ENCODE data around the gene SMIM14. TPM values are rescaled to one million over a fixed set of nuclear protein-coding genes. Genes with fewer than 3 reads are reported as not detected.
"Not testable (repeated sequence)": the region's sequence is repeated elsewhere in the genome, so short reads cannot be mapped to it uniquely, and the experiment has no call there.

The SMIM14 gene
- total RNA-seq, 1 experiment from 2014 or later, result 48.2 TPM

GRCh38 chr4:39514266-39514665 lies 124.4 kb downstream of the SMIM14 start:
- H3K4me3 ChIP-seq (ENCODE audit: low read depth in 2 of 2, low read length in 2 of 2); intact Hi-C loops (cut with micrococcal nuclease; ENCODE audit: unreplicated experiment); H3K4me1 ChIP-seq (ENCODE audit: control insufficient read depth, insufficient read depth, low read length); ATAC-seq; BruUV-seq (replicated peaks); H3K9me3 ChIP-seq (ENCODE audit: control insufficient read depth, insufficient read depth, low read depth, low read length); in situ Hi-C loops (cut with HindIII; ENCODE audit: low pct_unique_long_range_greater_than_20kb, low sequenced_read_pairs); POLR2A ChIA-PET; CTCF ChIA-PET; DNase-seq (ENCODE audit: low read depth, low spot score); H3K27me3 ChIP-seq (ENCODE audit: control insufficient read depth, insufficient read depth, low read length); H3K27ac ChIP-seq (ENCODE audit: low read length): not testable (repeated sequence)
- peaks cover 25% of the 10 kb centered on the region for H3K36me3 ChIP-seq (ENCODE audit: control insufficient read depth, insufficient read depth, low read length)

- ChIA-PET CTCF (no interaction called here), POLR2A (interaction anchor here (0.7 kb wide), 1 partner anchor 10 kb away, joined by 6 read pairs; no protein-coding TSS in a partner anchor)
- Histone ChIP-seq H3K4me1 (ENCODE audit: control insufficient read depth, insufficient read depth, low read length) (peaks cover 5% of the 10 kb centered on the region; the same call in 1 of the 2 replicates), H3K9me3 (ENCODE audit: control insufficient read depth, insufficient read depth, low read depth, low read length) (no peaks in the 10 kb centered on the region), H3K4me3 (ENCODE audit: low read depth in 2 of 2, low read length in 2 of 2) (no peak overlapping the region), H3K27me3 (ENCODE audit: control insufficient read depth, insufficient read depth, low read length) (no peaks in the 10 kb centered on the region), H3K27ac (ENCODE audit: low read length) (no peak overlapping the region), H3K36me3 (ENCODE audit: control insufficient read depth, insufficient read depth, low read length) (peaks cover 42% of the 10 kb centered on the region)
- in situ Hi-C loops (cut with HindIII; ENCODE audit: low pct_unique_long_range_greater_than_20kb, low sequenced_read_pairs), result no loop called here
- no peak for ATAC-seq
- BruUV-seq (replicated peaks), result TSS peak; percentile 48
- DNase-seq (ENCODE audit: low read depth, low spot score), result no peak
- intact Hi-C loops (cut with micrococcal nuclease; ENCODE audit: unreplicated experiment), result no loop called here
- no peak for TF ChIP-seq TCF7L2 (IDR thresholded peaks at IDR 0.05; ENCODE audit: low read depth, low read length)
- TF ChIP-seq CTCF (IDR thresholded peaks at IDR 0.05), result no peak
- TF ChIP-seq SIN3A (IDR thresholded peaks at IDR 0.05; ENCODE audit: borderline replicate concordance, insufficient read depth, low read depth, low read length), result no peak
- no peak for TF ChIP-seq REST (IDR thresholded peaks at IDR 0.05; ENCODE audit: insufficient read depth in 1 of 2, low read depth in 2 of 2, low read length in 1 of 2)
- TF ChIP-seq POLR2AphosphoS5 (IDR thresholded peaks at IDR 0.05; ENCODE audit: low read depth, low read length), result no peak
Measured at GRCh38 chr4:39510348-39510929, 128.2 kb downstream of the SMIM14 start.

DNA sequence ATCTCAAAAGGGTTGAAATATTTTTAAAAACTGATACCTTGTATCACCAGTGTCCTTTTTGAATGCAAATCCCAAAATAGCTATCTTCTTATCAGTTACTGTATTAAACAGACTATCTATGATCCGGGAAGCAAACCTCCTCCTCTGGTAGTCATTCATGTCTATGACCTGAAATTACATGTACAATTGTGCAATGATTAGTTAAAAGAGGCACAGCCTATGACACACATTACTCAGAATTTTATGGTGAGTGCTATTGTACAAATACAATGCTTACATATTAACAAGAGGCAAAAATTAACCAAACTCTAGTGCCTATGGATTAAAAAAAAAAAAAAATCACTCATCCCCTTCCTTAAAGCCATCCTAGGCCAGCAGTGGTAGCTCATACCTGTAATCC lies 133.1 kb downstream of the SMIM14 start:
- DNase-seq (ENCODE audit: low read depth, low spot score) (no peak), ATAC-seq (no peak)
- TF ChIP-seq SIN3A (IDR thresholded peaks at IDR 0.05; ENCODE audit: borderline replicate concordance, insufficient read depth, low read depth, low read length) (no peak), CTCF (IDR thresholded peaks at IDR 0.05) (no peak), POLR2AphosphoS5 (IDR thresholded peaks at IDR 0.05; ENCODE audit: low read depth, low read length) (no peak), REST (IDR thresholded peaks at IDR 0.05; ENCODE audit: insufficient read depth in 1 of 2, low read depth in 2 of 2, low read length in 1 of 2) (no peak), TCF7L2 (IDR thresholded peaks at IDR 0.05; ENCODE audit: low read depth, low read length) (no peak)
- ChIA-PET POLR2A (interaction anchor here (0.8 kb wide), 1 partner anchor 321 kb away, joined by 7 read pairs; no protein-coding TSS in a partner anchor), CTCF (no interaction called here)
- in situ Hi-C loops (cut with HindIII; ENCODE audit: low pct_unique_long_range_greater_than_20kb, low sequenced_read_pairs), result no loop called here
- Histone ChIP-seq H3K9me3 (ENCODE audit: control insufficient read depth, insufficient read depth, low read depth, low read length) (no peaks in the 10 kb centered on the region), H3K27ac (ENCODE audit: low read length) (no peak overlapping the region), H3K4me1 (ENCODE audit: control insufficient read depth, insufficient read depth, low read length) (peaks cover 2% of the 10 kb centered on the region; the same call in 1 of the 2 replicates), H3K27me3 (ENCODE audit: control insufficient read depth, insufficient read depth, low read length) (no peaks in the 10 kb centered on the region), H3K4me3 (ENCODE audit: low read depth in 2 of 2, low read length in 2 of 2) (no peak overlapping the region), H3K36me3 (ENCODE audit: control insufficient read depth, insufficient read depth, low read length) (peaks cover 58% of the 10 kb centered on the region)
- BruUV-seq (replicated peaks), result no TSS peak
- intact Hi-C loops (cut with micrococcal nuclease; ENCODE audit: unreplicated experiment), result no loop called here
